ENCODE measurements around the gene ZNF780A. TPM values are rescaled to one million over a fixed set of nuclear protein-coding genes. Genes with fewer than 3 reads are reported as not detected.

The ZNF780A gene
- total and polyA plus RNA-seq, 2 of the 8 experiments (the other 6 are each of a cell fraction or from before 2014, with no cell fraction given), result 3.5 to 12.0 TPM

GRCh38 chr19:40104754-40105153 is 14.0 kb upstream of the ZNF780A start (continued):
- no peak for TF ChIP-seq NRF1 (IDR thresholded peaks at IDR 0.05; ENCODE audit: low read depth, low read length)
- no peak for TF ChIP-seq GTF2F1 (IDR thresholded peaks at IDR 0.05; ENCODE audit: borderline replicate concordance, low read depth, low read length)
- TF ChIP-seq CTBP2 (IDR thresholded peaks at IDR 0.05; ENCODE audit: borderline replicate concordance, insufficient read depth, insufficient read length, low read length), result no peak

Measured in H1 (cell line).